ENCODE results near the gene MYO1B.

DNA sequence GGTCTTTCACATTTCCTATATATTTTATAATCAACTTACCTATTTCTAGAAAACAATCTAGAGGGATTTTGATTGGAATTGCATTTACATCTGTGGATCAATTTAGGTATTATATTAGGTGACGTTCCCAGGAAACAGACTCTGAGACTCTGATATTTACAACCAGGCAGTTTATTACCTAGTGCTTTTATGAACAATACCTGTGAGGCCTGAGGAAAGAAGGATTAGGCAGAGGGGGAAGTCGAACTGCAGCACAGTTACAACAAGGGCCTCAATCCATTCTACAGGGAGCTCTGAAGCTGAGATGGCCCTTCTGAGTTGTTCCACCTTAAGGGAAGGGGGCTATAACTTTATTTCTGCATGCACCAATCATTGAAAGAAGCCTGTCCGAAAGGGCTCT, 206.9 kb downstream of the MYO1B start:
- TF ChIP-seq YY1 (IDR thresholded peaks at IDR 0.05; ENCODE audit: insufficient read depth, insufficient read length): no peak
- no peak for TF ChIP-seq SUZ12 (IDR thresholded peaks at IDR 0.05; ENCODE audit: extremely low read depth, insufficient read depth, insufficient read length)
